ENCODE measurements around the gene PCSK4.

- TF ChIP-seq CTCF (IDR thresholded peaks at IDR 0.05) (no peak), POLR2A (IDR thresholded peaks at IDR 0.05) (no peak)
Measured at GRCh38 chr19:1486720-1487575, 3.2 kb downstream of the PCSK4 start.
